Middle frontal gyrus (tissue), 1 donor: ENCODE measurements around the gene TJAP1.
"Not testable (repeated sequence)": the region's sequence is repeated elsewhere in the genome, so short reads cannot be mapped to it uniquely, and the experiment has no call there.

Experiments used
- DNase-seq: peaks from one replicate; pipeline ENCODE4 v3.0.0-alpha.2; 2015; ENCODE audit warnings: low spot score; ENCODE audit errors: extremely low spot score

TJAP1 gene

GRCh38 chr6:43453831-43454230 lies 23.5 kb upstream of the TJAP1 start:
- DNase-seq: no peak

- no peak for DNase-seq
Observed at GRCh38 chr6:43454290-43454695, 23.1 kb upstream of the TJAP1 start.

GRCh38 chr6:43454696-43455530 lies 22.5 kb upstream of the TJAP1 start:
- DNase-seq: peak; percentile 66

GRCh38 chr6:43455531-43456428 lies 21.6 kb upstream of the TJAP1 start, which contains the start of gene DLK2:
Gene DLK2 (minus strand): TSS chr6:43455548. CDS start chr6:43454825, 723 bp downstream.
- no peak for DNase-seq

GRCh38 chr6:43457643-43458042 lies 19.7 kb upstream of the TJAP1 start:
- DNase-seq: no peak

- not testable (repeated sequence) for DNase-seq
Observed at GRCh38 chr6:43458154-43458553, 19.2 kb upstream of the TJAP1 start.

- no peak for DNase-seq
Observed at GRCh38 chr6:43459535-43459934, 17.8 kb upstream of the TJAP1 start.

GRCh38 chr6:43460032-43460431 lies 17.3 kb upstream of the TJAP1 start:
- DNase-seq: no peak

- DNase-seq: no peak
Observed at GRCh38 chr6:43461936-43462335, 15.4 kb upstream of the TJAP1 start.

GRCh38 chr6:43464337-43464736 lies 13.0 kb upstream of the TJAP1 start:
- no peak for DNase-seq

GRCh38 chr6:43465948-43466347 lies 11.4 kb upstream of the TJAP1 start:
- DNase-seq: no peak

GRCh38 chr6:43467265-43467664 lies 10.1 kb upstream of the TJAP1 start:
- DNase-seq: not testable (repeated sequence)

- no peak for DNase-seq
Observed at GRCh38 chr6:43467752-43468151, 9.6 kb upstream of the TJAP1 start.

- DNase-seq: no peak
Observed at GRCh38 chr6:43468240-43468639, 9.1 kb upstream of the TJAP1 start.

- DNase-seq: no peak
Observed at GRCh38 chr6:43468748-43469681, 8.4 kb upstream of the TJAP1 start.

GRCh38 chr6:43469947-43470346 lies 7.4 kb upstream of the TJAP1 start:
- DNase-seq: no peak

- DNase-seq: no peak
Observed at GRCh38 chr6:43471399-43471798, 6.0 kb upstream of the TJAP1 start.

- DNase-seq: no peak
Observed at GRCh38 chr6:43472515-43472914, 4.9 kb upstream of the TJAP1 start.

GRCh38 chr6:43475516-43475915 lies 1.9 kb upstream of the TJAP1 start:
- no peak for DNase-seq

GRCh38 chr6:43476746-43477145 lies 624 bp upstream of the TJAP1 start:
- DNase-seq: no peak

- DNase-seq: no peak
Observed at GRCh38 chr6:43478008-43478372, 620 bp downstream of the TJAP1 start.
